OCI-LY7 (cell line): Measurements from ENCODE around the gene TLL2. TPM values are rescaled to one million over a fixed set of nuclear protein-coding genes. Genes with fewer than 3 reads are reported as not detected.

Source experiments
- BruUV-seq: library from RNA; stranded (reverse); fragments of 400-500 nt; replicated peaks from 2 replicates; lab custom pipeline; 2021; lab: Mats Ljungman, UMichigan
- CTCF ChIA-PET: fragments of 300-600 bp; sonication (Branson Sonifier 250); formaldehyde crosslinking; loops from one replicate; lab custom pipeline; 2022; ENCODE audit warnings: antibody characterized with exemption; ENCODE audit not compliant: unreplicated experiment; lab: Charles Lee
- POLR2A ChIA-PET: fragments of 300-600 bp; sonication (Branson Sonifier 250); formaldehyde crosslinking; loops from one replicate; lab custom pipeline; 2022; ENCODE audit warnings: antibody characterized with exemption; lab: Charles Lee
- DNase-seq: peaks from one replicate; pipeline ENCODE4 v3.0.0-alpha.2; 2015; ENCODE audit warnings: low spot score
- H2AFZ ChIP-seq: fragments of 200-600 bp; sonication (generic), shearing (Covaris generic); 2 replicates; pipeline ENCODE4 v1.6.1; 2014; ENCODE audit warnings: mild to moderate bottlenecking, antibody characterized with exemption, low read length, moderate library complexity
- H3K27ac ChIP-seq: fragments of 200-600 bp; sonication (generic); 2 replicates; pipeline ENCODE4 v1.5.1; 2014; ENCODE audit warnings: mixed run types, low read depth, mild to moderate bottlenecking, moderate library complexity, low read length, inconsistent platforms; ENCODE audit not compliant: poor library complexity, severe bottlenecking
- H3K36me3 ChIP-seq: fragments of 200-600 bp; sonication (generic); 2 replicates; pipeline ENCODE4 v1.6.1; 2014; ENCODE audit warnings: mild to moderate bottlenecking, antibody characterized with exemption, low read length, moderate library complexity, mixed read lengths; ENCODE audit not compliant: insufficient read depth
- H3K4me1 ChIP-seq: fragments of 200-600 bp; sonication (generic); 2 replicates; pipeline ENCODE4 v1.5.1; 2014; ENCODE audit warnings: mild to moderate bottlenecking, low read length; ENCODE audit not compliant: insufficient read depth, poor library complexity, severe bottlenecking
- H3K4me2 ChIP-seq: fragments of 200-600 bp; sonication (generic); 2 replicates; pipeline ENCODE4 v1.6.1; 2014; ENCODE audit warnings: mild to moderate bottlenecking, low read length
- H3K4me3 ChIP-seq: fragments of 200-600 bp; sonication (generic); 2 replicates; pipeline ENCODE4 v1.5.1; 2014; ENCODE audit warnings: mild to moderate bottlenecking, low read depth, low read length; ENCODE audit not compliant: poor library complexity, severe bottlenecking
- H3K79me2 ChIP-seq: fragments of 200-600 bp; sonication (generic); 2 replicates; pipeline ENCODE4 v1.6.1; 2016; ENCODE audit warnings: low read depth, mild to moderate bottlenecking, low read length, moderate library complexity, mixed read lengths; ENCODE audit not compliant: insufficient read depth
- H3K9me2 ChIP-seq: fragments of 200-600 bp; sonication (generic); 2 replicates; pipeline ENCODE4 v1.6.1; 2016; ENCODE audit warnings: mild to moderate bottlenecking, low read length, mixed read lengths; ENCODE audit not compliant: insufficient read depth
- H3K9me3 ChIP-seq: fragments of 200-600 bp; sonication (generic); 2 replicates; pipeline ENCODE4 v1.6.1; 2014; ENCODE audit warnings: mild to moderate bottlenecking, mixed run types, low read length, mixed read lengths
- H4K20me1 ChIP-seq: fragments of 200-600 bp; sonication (generic); 2 replicates; pipeline ENCODE4 v1.6.1; 2014; ENCODE audit warnings: mild to moderate bottlenecking, antibody characterized with exemption, low read length, moderate library complexity, mixed read lengths; ENCODE audit not compliant: insufficient read depth
- EZH2phosphoT487 ChIP-seq: fragments of 200-600 bp; sonication (generic); IDR thresholded peaks from 2 replicates; pipeline ENCODE4 v1.6.1; 2018; ENCODE audit warnings: low read depth, borderline replicate concordance, mild to moderate bottlenecking, mixed run types, antibody characterized with exemption, low read length, moderate library complexity, mixed read lengths
- intact Hi-C: fragments of 100-400 bp; cut with micrococcal nuclease; formaldehyde crosslinking; loops from one replicate; pipeline ENCODE4 v1.10.0; 2022; ENCODE audit not compliant: unreplicated experiment
- total RNA-seq, 2 experiments: library from RNA; depleted of rRNA in 1 of 2; stranded (reverse); fragments of >200 nt in 1 of 2; shearing (Covaris generic) in 1 of 2; gene quantifications; 2 replicates each; pipeline ENCODE4 v1.2.3, GENCODE V29; 2014 to 2022
- TF ChIP-seq, protein P1 (sequence below): fragments of 200-600 bp; sonication (generic); conservative IDR thresholded peaks from 2 replicates; pipeline ENCODE4 v1.5.1; 2014; ENCODE audit warnings: mild to moderate bottlenecking, antibody characterized with exemption, low read length, moderate library complexity, mixed read lengths

Gene TLL2
- total RNA-seq, 2 experiments from 2014 or later: 0.97 to 1.1 TPM

DNA sequence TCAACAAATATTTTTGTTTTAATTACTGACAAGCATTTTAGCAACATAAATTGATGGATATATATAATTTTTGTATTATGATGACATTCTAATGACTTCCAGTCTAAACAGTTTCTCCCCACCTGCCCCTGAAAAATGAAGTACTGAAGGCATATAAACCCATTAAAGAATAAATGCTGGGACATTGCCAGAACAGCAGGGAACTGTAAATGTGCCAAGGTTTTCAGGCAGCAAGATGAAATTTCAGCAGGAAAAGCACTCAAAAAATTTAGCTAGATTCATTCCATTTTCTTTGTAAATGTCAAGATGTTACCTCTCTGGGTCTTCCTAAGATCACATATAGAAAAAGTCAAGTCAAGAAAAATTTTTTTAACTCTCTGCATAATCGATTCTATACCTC, 11.0 kb upstream of the TLL2 start:
- DNase-seq: no peak
- Histone ChIP-seq H3K4me3 (no peak overlapping the region), H3K36me3 (peaks cover 83% of the 10 kb centered on the region), H4K20me1 (no peaks in the 10 kb centered on the region), H3K27ac (no peak overlapping the region), H2AFZ (no peak overlapping the region), H3K9me2 (no peaks in the 10 kb centered on the region), H3K9me3 (no peaks in the 10 kb centered on the region), H3K4me1 (peaks cover 8% of the 10 kb centered on the region), H3K79me2 (no peaks in the 10 kb centered on the region), H3K4me2 (no peak overlapping the region)
- BruUV-seq: no TSS peak
- POLR2A ChIA-PET: interaction anchor here (1.0 kb wide), 1 partner anchor 25 kb away, joined by 3 read pairs; no protein-coding TSS in a partner anchor
- no peak for TF ChIP-seq EZH2phosphoT487
- TF ChIP-seq, protein P1, sequence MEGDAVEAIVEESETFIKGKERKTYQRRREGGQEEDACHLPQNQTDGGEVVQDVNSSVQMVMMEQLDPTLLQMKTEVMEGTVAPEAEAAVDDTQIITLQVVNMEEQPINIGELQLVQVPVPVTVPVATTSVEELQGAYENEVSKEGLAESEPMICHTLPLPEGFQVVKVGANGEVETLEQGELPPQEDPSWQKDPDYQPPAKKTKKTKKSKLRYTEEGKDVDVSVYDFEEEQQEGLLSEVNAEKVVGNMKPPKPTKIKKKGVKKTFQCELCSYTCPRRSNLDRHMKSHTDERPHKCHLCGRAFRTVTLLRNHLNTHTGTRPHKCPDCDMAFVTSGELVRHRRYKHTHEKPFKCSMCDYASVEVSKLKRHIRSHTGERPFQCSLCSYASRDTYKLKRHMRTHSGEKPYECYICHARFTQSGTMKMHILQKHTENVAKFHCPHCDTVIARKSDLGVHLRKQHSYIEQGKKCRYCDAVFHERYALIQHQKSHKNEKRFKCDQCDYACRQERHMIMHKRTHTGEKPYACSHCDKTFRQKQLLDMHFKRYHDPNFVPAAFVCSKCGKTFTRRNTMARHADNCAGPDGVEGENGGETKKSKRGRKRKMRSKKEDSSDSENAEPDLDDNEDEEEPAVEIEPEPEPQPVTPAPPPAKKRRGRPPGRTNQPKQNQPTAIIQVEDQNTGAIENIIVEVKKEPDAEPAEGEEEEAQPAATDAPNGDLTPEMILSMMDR: no peak
- intact Hi-C loops: no loop called here
- CTCF ChIA-PET: no interaction called here

GRCh38 chr10:96517284-96517683, 3.6 kb upstream of the TLL2 start:
- Histone ChIP-seq H3K36me3 (peaks cover 30% of the 10 kb centered on the region), H2AFZ (no peak overlapping the region), H3K27ac (no peak overlapping the region), H3K79me2 (no peaks in the 10 kb centered on the region), H3K4me2 (no peak overlapping the region), H4K20me1 (no peaks in the 10 kb centered on the region; the same call in 1 of the 2 replicates), H3K9me2 (no peaks in the 10 kb centered on the region), H3K9me3 (no peaks in the 10 kb centered on the region), H3K4me3 (no peak overlapping the region), H3K4me1 (peaks cover 26% of the 10 kb centered on the region)
- intact Hi-C loops: loop anchor here (10.0 kb wide), 1 partner anchor 228 kb away; no protein-coding TSS in a partner anchor
- no TSS peak for BruUV-seq
- POLR2A ChIA-PET: interaction anchor here (1.1 kb wide), 1 partner anchor 18 kb away, joined by 3 read pairs; no protein-coding TSS in a partner anchor
- CTCF ChIA-PET: no interaction called here
- TF ChIP-seq, protein P1: no peak
- no peak for TF ChIP-seq EZH2phosphoT487
- DNase-seq: no peak

GRCh38 chr10:96516337-96516736, 2.6 kb upstream of the TLL2 start:
- Histone ChIP-seq H2AFZ (no peak overlapping the region), H3K9me2 (no peaks in the 10 kb centered on the region), H3K4me1 (peaks cover 28% of the 10 kb centered on the region), H4K20me1 (no peaks in the 10 kb centered on the region; the same call in 1 of the 2 replicates), H3K79me2 (no peaks in the 10 kb centered on the region), H3K4me2 (no peak overlapping the region), H3K27ac (no peak overlapping the region), H3K36me3 (peaks cover 20% of the 10 kb centered on the region), H3K4me3 (no peak overlapping the region), H3K9me3 (no peaks in the 10 kb centered on the region)
- DNase-seq: no peak
- BruUV-seq: no TSS peak
- ChIA-PET CTCF (no interaction called here), POLR2A (interaction anchor here (1.0 to 1.1 kb wide), 2 partner anchors 15 to 16 kb away, joined by 3 read pairs; no protein-coding TSS in a partner anchor)
- TF ChIP-seq, protein P1: no peak
- TF ChIP-seq EZH2phosphoT487: no peak
- intact Hi-C loops: loop anchor here (10.0 kb wide), 1 partner anchor 228 kb away; no protein-coding TSS in a partner anchor
